ENCODE measurements around the gene FAM174C.

The FAM174C gene

DNA sequence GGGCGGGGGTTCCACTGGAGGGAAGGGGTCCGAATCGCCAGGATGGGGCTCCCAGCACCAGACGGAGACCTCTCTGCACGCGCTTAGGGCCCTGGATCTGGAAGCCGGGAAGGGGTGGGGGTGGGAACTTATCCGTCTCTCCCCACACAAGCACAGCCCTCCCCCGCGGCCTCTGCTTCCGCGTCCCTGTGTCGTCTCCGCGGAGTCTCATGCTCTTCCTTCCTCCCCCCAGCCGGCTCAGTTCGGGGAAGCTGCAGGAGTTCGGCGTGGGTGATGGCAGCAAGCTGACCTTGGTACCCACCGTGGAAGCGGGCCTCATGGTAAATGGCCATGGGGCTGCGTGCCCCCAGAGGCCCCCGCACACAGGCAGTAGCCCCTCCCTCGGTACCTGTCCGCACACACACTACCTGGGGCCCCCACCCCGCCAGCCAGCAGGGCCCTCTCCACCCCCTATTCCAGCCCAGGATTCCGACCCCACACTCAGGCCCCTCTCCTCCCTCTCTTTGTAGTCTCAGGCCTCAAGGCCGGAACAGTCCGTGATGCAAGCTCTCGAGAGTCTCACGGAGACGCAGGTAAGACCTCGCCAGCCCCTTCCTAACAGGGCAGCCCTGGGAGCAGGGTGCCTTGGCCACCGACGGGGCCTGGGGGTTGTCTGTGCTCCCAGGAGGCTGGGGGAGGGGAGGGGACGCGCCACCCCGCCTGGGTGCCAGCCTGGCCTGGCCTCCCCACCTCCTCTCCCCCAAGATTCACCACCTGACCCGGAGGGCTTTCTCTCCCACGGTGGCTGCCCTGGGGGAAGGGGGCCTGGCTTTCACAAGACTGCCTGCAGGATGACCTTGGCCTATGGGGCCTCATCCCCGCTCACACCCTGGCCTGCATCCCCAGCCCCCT lies 23.8 kb upstream of the FAM174C start:
- peak overlapping the region; percentile 64 for H3K27ac ChIP-seq
- no peaks in the 10 kb centered on the region for H3K36me3 ChIP-seq (ENCODE audit: control insufficient read depth, insufficient read depth, low read length)
- H3K4me2 ChIP-seq (ENCODE audit: low read length) = peak overlapping the region; percentile 51
- H3K9ac ChIP-seq = no peak overlapping the region
- H3K4me1 ChIP-seq = peaks cover 7% of the 10 kb centered on the region
- H2AFZ ChIP-seq = no peak overlapping the region
- no peaks in the 10 kb centered on the region for H3K27me3 ChIP-seq (ENCODE audit: control insufficient read depth, insufficient read depth, low read length)
- no peaks in the 10 kb centered on the region for H3K9me3 ChIP-seq (ENCODE audit: control insufficient read depth, low read length)
- H3K79me2 ChIP-seq = peaks cover 7% of the 10 kb centered on the region
- TF ChIP-seq, protein P1, sequence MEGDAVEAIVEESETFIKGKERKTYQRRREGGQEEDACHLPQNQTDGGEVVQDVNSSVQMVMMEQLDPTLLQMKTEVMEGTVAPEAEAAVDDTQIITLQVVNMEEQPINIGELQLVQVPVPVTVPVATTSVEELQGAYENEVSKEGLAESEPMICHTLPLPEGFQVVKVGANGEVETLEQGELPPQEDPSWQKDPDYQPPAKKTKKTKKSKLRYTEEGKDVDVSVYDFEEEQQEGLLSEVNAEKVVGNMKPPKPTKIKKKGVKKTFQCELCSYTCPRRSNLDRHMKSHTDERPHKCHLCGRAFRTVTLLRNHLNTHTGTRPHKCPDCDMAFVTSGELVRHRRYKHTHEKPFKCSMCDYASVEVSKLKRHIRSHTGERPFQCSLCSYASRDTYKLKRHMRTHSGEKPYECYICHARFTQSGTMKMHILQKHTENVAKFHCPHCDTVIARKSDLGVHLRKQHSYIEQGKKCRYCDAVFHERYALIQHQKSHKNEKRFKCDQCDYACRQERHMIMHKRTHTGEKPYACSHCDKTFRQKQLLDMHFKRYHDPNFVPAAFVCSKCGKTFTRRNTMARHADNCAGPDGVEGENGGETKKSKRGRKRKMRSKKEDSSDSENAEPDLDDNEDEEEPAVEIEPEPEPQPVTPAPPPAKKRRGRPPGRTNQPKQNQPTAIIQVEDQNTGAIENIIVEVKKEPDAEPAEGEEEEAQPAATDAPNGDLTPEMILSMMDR (IDR thresholded peaks at IDR 0.05) = no peak
- H3K4me3 ChIP-seq (ENCODE audit: low read depth, low read length) = peak overlapping the region; percentile 49

DNA sequence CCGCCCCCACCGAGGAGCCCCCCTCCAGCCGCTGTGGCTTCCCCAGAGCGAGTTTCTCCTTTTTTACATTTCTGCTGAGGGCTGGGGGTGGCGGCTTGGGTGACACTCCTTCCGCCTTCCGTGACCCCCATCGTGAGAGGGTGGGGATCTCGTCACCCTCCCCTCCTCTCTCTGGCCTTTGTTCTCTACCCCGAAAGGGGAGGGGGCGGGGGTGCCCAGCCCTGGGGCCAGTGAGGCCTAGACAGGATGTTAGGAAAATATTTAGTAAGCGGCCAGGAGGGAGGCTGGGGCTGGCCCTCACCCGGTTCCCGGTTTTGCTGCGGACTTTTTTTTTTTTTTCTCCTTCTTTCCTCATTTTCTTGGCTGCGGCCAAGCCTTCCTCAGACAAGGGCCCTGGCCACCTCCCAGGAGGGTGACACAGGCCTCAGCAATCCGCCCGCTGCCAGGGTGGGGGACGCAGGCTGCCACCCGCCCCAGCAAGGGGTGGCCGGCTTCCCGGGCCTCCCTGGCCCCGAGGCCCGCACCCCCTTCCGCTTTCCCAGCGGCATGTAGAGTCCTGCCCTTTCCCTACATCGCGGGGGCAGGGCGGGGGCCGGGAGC lies 23.0 kb upstream of the FAM174C start:
- H3K4me2 ChIP-seq (ENCODE audit: low read length) = peak overlapping the region; percentile 19
- H3K36me3 ChIP-seq (ENCODE audit: control insufficient read depth, insufficient read depth, low read length) = no peaks in the 10 kb centered on the region
- TF ChIP-seq, protein P1 (IDR thresholded peaks at IDR 0.05) = no peak
- H3K9ac ChIP-seq = no peak overlapping the region
- no peaks in the 10 kb centered on the region for H3K9me3 ChIP-seq (ENCODE audit: control insufficient read depth, low read length)
- no peak overlapping the region for H2AFZ ChIP-seq
- peak overlapping the region; percentile 64 for H3K27ac ChIP-seq
- peaks cover 7% of the 10 kb centered on the region for H3K4me1 ChIP-seq
- H3K4me3 ChIP-seq (ENCODE audit: low read depth, low read length) = no peak overlapping the region
- H3K79me2 ChIP-seq = peaks cover 7% of the 10 kb centered on the region
- H3K27me3 ChIP-seq (ENCODE audit: control insufficient read depth, insufficient read depth, low read length) = no peaks in the 10 kb centered on the region

DNA sequence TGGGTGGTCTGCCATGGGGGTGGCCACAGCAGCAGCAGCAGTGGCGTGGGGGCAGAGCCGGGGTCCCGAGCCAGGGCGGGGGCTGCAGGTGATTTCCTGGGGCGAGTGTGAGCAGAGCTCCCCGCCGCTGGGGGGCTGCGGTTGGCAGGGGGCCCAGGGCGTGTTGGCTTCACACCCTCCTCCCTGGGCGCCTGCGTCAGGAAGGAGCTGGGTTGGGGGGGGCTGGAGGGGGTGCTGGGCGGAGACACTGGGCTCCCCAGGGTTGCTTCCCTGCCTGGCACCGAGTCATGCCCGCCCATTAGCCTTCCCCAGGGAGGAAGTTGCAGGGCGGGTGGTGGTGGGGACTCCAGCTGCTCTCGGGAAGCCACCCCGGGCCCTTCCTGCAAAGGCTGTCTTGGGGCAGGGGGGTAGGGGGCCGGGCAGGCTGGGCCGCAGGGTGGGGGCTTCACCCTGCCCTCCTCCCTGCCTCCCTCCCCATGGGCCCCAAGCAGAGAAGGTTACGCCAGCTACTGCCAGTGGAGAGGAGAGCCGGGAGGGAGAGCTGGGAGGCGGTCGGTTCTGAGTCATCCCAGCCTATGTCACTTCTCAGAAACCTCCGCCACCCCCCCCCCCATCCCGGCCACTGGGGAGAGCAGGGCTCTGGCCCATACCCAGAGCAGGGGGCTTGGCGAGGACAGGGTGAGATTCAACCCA lies 22.4 kb upstream of the FAM174C start:
- H3K4me1 ChIP-seq = peaks cover 5% of the 10 kb centered on the region
- no peaks in the 10 kb centered on the region for H3K36me3 ChIP-seq (ENCODE audit: control insufficient read depth, insufficient read depth, low read length)
- peak overlapping the region; percentile 19 for H3K4me2 ChIP-seq (ENCODE audit: low read length)
- H3K27me3 ChIP-seq (ENCODE audit: control insufficient read depth, insufficient read depth, low read length) = no peaks in the 10 kb centered on the region
- peaks cover 7% of the 10 kb centered on the region for H3K79me2 ChIP-seq
- no peaks in the 10 kb centered on the region for H3K9me3 ChIP-seq (ENCODE audit: control insufficient read depth, low read length)
- H3K4me3 ChIP-seq (ENCODE audit: low read depth, low read length) = no peak overlapping the region
- TF ChIP-seq, protein P1 (IDR thresholded peaks at IDR 0.05) = no peak
- peak overlapping the region; percentile 64 for H3K27ac ChIP-seq
- no peak overlapping the region for H3K9ac ChIP-seq
- H2AFZ ChIP-seq = no peak overlapping the region

DNA sequence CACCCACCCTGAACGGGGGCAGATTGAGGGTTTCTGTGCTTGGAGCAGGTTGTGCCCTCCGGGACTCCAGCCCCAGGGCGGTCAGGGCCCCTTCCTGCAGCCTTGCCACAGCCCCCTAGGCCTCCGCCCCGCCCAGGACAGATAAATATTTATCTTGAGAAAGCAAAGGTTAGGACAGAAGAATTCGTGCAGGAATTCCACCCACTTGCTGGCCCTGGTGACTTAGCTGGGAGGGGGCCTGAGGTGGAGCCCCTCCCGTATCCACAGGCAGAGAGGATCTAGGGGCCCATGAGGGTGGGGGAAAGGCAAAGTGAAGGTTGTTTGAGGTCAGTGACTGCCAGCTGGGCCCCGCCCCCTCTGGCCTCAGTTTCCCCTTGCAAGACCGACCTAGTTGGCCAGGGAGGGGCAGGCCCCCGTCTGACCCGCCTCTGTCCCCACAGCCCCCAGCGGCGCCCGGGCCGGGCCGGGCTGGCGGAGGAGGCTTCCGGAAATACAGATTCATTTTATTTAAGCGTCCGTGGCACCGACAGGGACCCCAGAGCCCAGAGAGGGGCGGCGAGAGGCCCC lies 21.7 kb upstream of the FAM174C start:
- TF ChIP-seq, protein P1 (IDR thresholded peaks at IDR 0.05) = no peak
- Histone ChIP-seq H3K4me3 (ENCODE audit: low read depth, low read length) (no peak overlapping the region), H3K27ac (peak overlapping the region; percentile 64), H3K36me3 (ENCODE audit: control insufficient read depth, insufficient read depth, low read length) (no peaks in the 10 kb centered on the region), H3K9me3 (ENCODE audit: control insufficient read depth, low read length) (no peaks in the 10 kb centered on the region), H3K4me2 (ENCODE audit: low read length) (no peak overlapping the region), H2AFZ (no peak overlapping the region), H3K27me3 (ENCODE audit: control insufficient read depth, insufficient read depth, low read length) (no peaks in the 10 kb centered on the region), H3K79me2 (peaks cover 7% of the 10 kb centered on the region), H3K9ac (no peak overlapping the region), H3K4me1 (peaks cover 3% of the 10 kb centered on the region)
